ENCODE data around the gene KRTAP23-1. TPM values are rescaled to one million over a fixed set of nuclear protein-coding genes. Genes with fewer than 3 reads are reported as not detected.

The KRTAP23-1 gene
- total and polyA plus RNA-seq, 4 donors: not detected

GRCh38 chr21:30306884-30307283 is 41.5 kb downstream of the KRTAP23-1 start (continued):
- TF ChIP-seq MAX (IDR thresholded peaks at IDR 0.05): no peak

- Histone ChIP-seq H3K27me3 (ENCODE audit: control insufficient read depth in 4 of 4, insufficient read depth in 4 of 4, low read length in 3 of 4) (no peaks in the 10 kb centered on the region), H3K9me3 (ENCODE audit: control insufficient read depth in 4 of 4, low read length in 3 of 4) (no peaks in the 10 kb centered on the region), H3K4me3 (ENCODE audit: low read depth in 1 of 3, low read length in 3 of 3) (no peak overlapping the region), H3K36me3 (ENCODE audit: control insufficient read depth in 4 of 4, insufficient read depth in 3 of 4, low read depth in 1 of 4, low read length in 3 of 4) (no peaks in the 10 kb centered on the region), H3K27ac (ENCODE audit: low read depth in 1 of 2, low read length in 2 of 2) (no peak overlapping the region), H3K4me1 (ENCODE audit: control insufficient read depth in 4 of 4, insufficient read depth in 4 of 4, low read length in 3 of 4) (no peaks in the 10 kb centered on the region), H3K9ac (ENCODE audit: low read depth in 1 of 2, low read length in 2 of 2) (no peak overlapping the region)
- 28% methylated on average over 1 of the region's 1 CpG for whole genome bisulfite sequencing
- DNase-seq (ENCODE audit: low spot score): no peak
- TF ChIP-seq FOXA2 (IDR thresholded peaks at IDR 0.05): no peak
- no peak for TF ChIP-seq TAF1 (conservative IDR thresholded peaks at IDR 0.05)
- no peak for TF ChIP-seq MAX (IDR thresholded peaks at IDR 0.05)
- TF ChIP-seq RAD21 (IDR thresholded peaks at IDR 0.05): no peak
- TF ChIP-seq SP1 (IDR thresholded peaks at IDR 0.05): no peak
- TF ChIP-seq HNF4A (conservative IDR thresholded peaks at IDR 0.05): no peak
- TF ChIP-seq EGR1 (IDR thresholded peaks at IDR 0.05; ENCODE audit: low read depth in 2 of 2): no peak
- TF ChIP-seq NR2F2 (IDR thresholded peaks at IDR 0.05): no peak
- TF ChIP-seq ZBTB33 (IDR thresholded peaks at IDR 0.05): no peak
- no peak for TF ChIP-seq FOXA1 (IDR thresholded peaks at IDR 0.05)
- no peak for TF ChIP-seq REST (IDR thresholded peaks at IDR 0.05)
- TF ChIP-seq HNF4G (IDR thresholded peaks at IDR 0.05): no peak
- no peak for TF ChIP-seq CTCF (IDR thresholded peaks at IDR 0.05; ENCODE audit: low read depth, low read length, missing input control)
- TF ChIP-seq YY1 (IDR thresholded peaks at IDR 0.05): no peak
- no peak for TF ChIP-seq RXRA (IDR thresholded peaks at IDR 0.05)
- TF ChIP-seq JUND (IDR thresholded peaks at IDR 0.05): no peak
- TF ChIP-seq GABPA (IDR thresholded peaks at IDR 0.05 in 1 of 2, conservative IDR thresholded peaks at IDR 0.05 in 1 of 2): no peak
- TF ChIP-seq ATF3 (IDR thresholded peaks at IDR 0.05): no peak
Measured at GRCh38 chr21:30305136-30305535, 43.3 kb downstream of the KRTAP23-1 start.

Small RNAs within 50 kb of the gene (small RNA-seq; reads per million reads assigned to genes)
- not detected for gene KRTAP23-1
- gene MIR4327: not detected

Other genes starting within 250 kb of the KRTAP23-1 start
- not detected for gene CLDN17, start 181.8 kb downstream of the KRTAP23-1 start, total RNA-seq
- gene CLDN17, start 181.8 kb downstream of the KRTAP23-1 start, polyA plus RNA-seq: not detected
- not detected for gene CLDN8, start 132.5 kb downstream of the KRTAP23-1 start, total RNA-seq
- gene CLDN8, start 132.5 kb downstream of the KRTAP23-1 start, polyA plus RNA-seq: under 1 TPM in 1 of 2 donors, not detected in 1; 0.10 TPM
- gene KRTAP24-1, start 65.7 kb downstream of the KRTAP23-1 start, total RNA-seq: not detected
- not detected for gene KRTAP24-1, start 65.7 kb downstream of the KRTAP23-1 start, polyA plus RNA-seq
- not detected for gene KRTAP25-1, start 59.1 kb downstream of the KRTAP23-1 start, total RNA-seq
- not detected for gene KRTAP25-1, start 59.1 kb downstream of the KRTAP23-1 start, polyA plus RNA-seq
- gene KRTAP26-1, start 28.3 kb downstream of the KRTAP23-1 start, total RNA-seq: not detected
- gene KRTAP26-1, start 28.3 kb downstream of the KRTAP23-1 start, polyA plus RNA-seq: not detected
- not detected for gene KRTAP27-1, start 10.9 kb downstream of the KRTAP23-1 start, total RNA-seq
- not detected for gene KRTAP27-1, start 10.9 kb downstream of the KRTAP23-1 start, polyA plus RNA-seq
- gene KRTAP13-2, start 23.7 kb upstream of the KRTAP23-1 start, total RNA-seq: not detected
- not detected for gene KRTAP13-2, start 23.7 kb upstream of the KRTAP23-1 start, polyA plus RNA-seq
- gene KRTAP13-1, start 47.4 kb upstream of the KRTAP23-1 start, total RNA-seq: not detected
- not detected for gene KRTAP13-1, start 47.4 kb upstream of the KRTAP23-1 start, polyA plus RNA-seq
- gene KRTAP13-3, start 77.3 kb upstream of the KRTAP23-1 start, total RNA-seq: not detected
- not detected for gene KRTAP13-3, start 77.3 kb upstream of the KRTAP23-1 start, polyA plus RNA-seq
- gene KRTAP13-4, start 81.6 kb upstream of the KRTAP23-1 start, total RNA-seq: not detected
- not detected for gene KRTAP13-4, start 81.6 kb upstream of the KRTAP23-1 start, polyA plus RNA-seq
- gene KRTAP15-1, start 91.7 kb upstream of the KRTAP23-1 start, total RNA-seq: not detected
- not detected for gene KRTAP15-1, start 91.7 kb upstream of the KRTAP23-1 start, polyA plus RNA-seq
- gene KRTAP19-1, start 131.8 kb upstream of the KRTAP23-1 start, total RNA-seq: not detected
- gene KRTAP19-1, start 131.8 kb upstream of the KRTAP23-1 start, polyA plus RNA-seq: not detected
- not detected for gene KRTAP19-2, start 138.8 kb upstream of the KRTAP23-1 start, total RNA-seq
- not detected for gene KRTAP19-2, start 138.8 kb upstream of the KRTAP23-1 start, polyA plus RNA-seq
- not detected for gene KRTAP19-3, start 143.4 kb upstream of the KRTAP23-1 start, total RNA-seq
- not detected for gene KRTAP19-3, start 143.4 kb upstream of the KRTAP23-1 start, polyA plus RNA-seq
- not detected for gene KRTAP19-4, start 148.6 kb upstream of the KRTAP23-1 start, total RNA-seq
- not detected for gene KRTAP19-4, start 148.6 kb upstream of the KRTAP23-1 start, polyA plus RNA-seq
- gene KRTAP19-5, start 153.5 kb upstream of the KRTAP23-1 start, total RNA-seq: not detected
- gene KRTAP19-5, start 153.5 kb upstream of the KRTAP23-1 start, polyA plus RNA-seq: not detected
- gene KRTAP19-6, start 193.3 kb upstream of the KRTAP23-1 start, total RNA-seq: not detected
- not detected for gene KRTAP19-6, start 193.3 kb upstream of the KRTAP23-1 start, polyA plus RNA-seq
- not detected for gene KRTAP19-7, start 212.7 kb upstream of the KRTAP23-1 start, total RNA-seq
- not detected for gene KRTAP19-7, start 212.7 kb upstream of the KRTAP23-1 start, polyA plus RNA-seq
- not detected for gene KRTAP22-2, start 241.8 kb upstream of the KRTAP23-1 start, total RNA-seq
- not detected for gene KRTAP22-2, start 241.8 kb upstream of the KRTAP23-1 start, polyA plus RNA-seq
- gene KRTAP6-3, start 243.8 kb upstream of the KRTAP23-1 start, total RNA-seq: not detected
- gene KRTAP6-3, start 243.8 kb upstream of the KRTAP23-1 start, polyA plus RNA-seq: not detected